ENCODE measurements around the gene KRTAP12-2.
"Not testable (repeated sequence)": the region's sequence is repeated elsewhere in the genome, so short reads cannot be mapped to it uniquely, and the experiment has no call there.

Gene KRTAP12-2

GRCh38 chr21:44649521-44650100, 17.1 kb downstream of the KRTAP12-2 start:
- DNase-seq = no peak

DNA sequence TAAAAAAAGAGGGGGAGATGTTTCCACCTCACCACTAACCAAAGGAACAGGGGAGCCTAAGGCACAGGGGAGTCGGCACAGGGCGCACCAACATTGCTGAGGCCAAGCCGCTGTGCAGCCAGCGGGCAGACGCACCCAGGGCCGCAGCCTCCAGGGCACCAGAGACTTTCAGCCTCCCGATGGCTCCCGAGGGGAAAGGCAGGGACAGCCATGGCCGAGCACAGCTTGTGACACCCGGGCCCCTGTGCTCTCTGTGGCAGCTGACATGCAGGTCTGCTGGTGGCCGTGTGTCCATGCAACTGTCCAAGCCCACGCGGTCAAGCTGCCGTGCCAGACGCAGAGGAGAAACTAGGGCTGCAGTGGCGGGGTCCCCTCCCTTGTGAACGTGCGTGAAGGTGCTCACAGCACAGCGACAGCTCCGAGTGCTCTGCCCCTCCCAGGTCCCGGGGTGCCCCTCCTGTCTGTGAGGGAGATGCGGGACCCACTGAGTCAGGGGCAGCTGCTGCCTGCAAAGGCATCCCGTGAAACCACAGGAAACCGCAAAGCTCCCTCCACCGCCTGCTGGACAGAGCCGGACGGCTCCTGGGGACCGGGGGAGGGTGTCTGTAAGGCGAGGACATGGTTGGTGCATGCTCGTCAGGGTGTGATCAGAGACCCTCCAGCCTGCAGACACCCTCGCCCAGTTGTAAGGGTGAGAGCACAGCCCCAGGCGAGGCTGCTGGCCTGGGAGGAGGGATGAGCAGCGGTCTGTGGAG, 18.0 kb downstream of the KRTAP12-2 start:
- DNase-seq = no peak

DNA sequence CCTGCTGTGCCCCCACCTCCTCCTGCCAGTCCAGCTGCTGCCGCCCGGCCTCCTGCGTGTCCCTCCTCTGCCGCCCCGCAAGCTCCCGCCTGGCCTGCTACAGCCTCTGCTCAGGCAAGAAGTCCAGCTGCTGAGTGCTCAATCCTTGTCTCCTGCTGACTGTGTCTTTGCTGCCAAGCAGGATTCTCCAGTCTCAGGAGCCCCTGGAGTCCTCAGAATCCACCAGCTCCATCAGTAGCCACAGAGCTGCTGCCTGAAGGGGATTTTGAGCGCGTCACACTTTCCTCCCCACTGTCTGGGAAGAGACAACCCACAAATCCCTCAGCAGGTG, 19.5 kb downstream of the KRTAP12-2 start:
- peak; percentile 74 for DNase-seq

DNA sequence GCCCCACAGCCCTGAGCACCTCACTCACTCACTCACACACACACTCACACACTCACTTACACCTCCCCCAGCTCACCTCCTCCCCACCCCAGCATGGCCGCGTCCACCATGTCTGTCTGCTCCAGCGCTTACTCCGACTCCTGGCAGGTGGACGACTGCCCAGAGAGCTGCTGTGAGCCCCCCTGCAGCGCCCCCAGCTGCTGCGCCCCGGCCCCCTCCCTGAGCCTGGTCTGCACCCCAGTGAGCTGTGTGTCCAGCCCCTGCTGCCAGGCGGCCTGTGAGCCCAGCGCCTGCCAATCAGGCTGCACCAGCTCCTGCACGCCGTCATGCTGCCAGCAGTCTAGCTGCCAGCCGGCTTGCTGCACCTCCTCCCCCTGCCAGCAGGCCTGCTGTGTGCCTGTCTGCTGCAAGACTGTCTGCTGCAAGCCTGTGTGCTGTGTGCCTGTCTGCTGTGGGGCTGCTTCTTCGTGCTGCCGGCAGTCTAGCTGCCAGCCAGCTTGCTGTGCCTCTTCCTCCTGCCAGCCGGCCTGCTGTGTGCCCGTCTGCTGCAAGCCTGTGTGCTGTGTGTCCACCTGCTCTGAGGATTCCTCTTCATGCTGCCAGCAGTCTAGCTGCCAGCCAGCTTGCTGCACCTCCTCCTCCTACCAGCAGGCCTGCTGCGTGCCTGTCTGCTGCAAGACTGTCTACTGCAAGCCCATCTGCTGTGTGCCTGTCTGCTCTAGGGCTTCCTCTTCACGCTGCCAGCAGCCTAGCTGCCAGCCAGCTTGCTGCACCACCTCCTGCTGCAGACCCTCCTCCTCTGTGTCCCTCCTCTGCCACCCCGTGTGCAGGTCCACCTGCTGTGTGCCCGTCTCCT, 20.1 kb downstream of the KRTAP12-2 start, which contains the start of gene KRTAP10-11:
KRTAP10-11 (plus strand) TSS at position 49 of the 856 bp plus-strand sequence; CDS start at position 94, 45 bp downstream.
- peak; percentile 74 for DNase-seq

DNA sequence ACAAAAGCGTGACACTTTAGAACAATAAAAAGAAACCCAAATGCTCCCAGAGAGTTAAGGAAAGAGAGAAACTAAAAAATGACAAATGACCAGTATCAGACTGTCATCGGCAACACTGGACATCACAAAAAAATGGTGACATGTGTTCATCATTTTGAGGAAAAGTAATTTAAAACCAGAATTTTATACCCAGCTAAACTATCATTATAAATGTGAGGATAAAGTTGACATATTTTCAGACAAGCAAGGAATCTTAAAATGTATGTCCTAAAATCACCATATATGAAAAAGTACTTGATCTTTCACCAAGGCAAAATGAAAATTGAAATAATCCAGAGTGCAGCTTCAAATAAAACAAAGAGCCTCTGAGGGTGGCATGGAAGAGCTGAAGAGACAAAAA, 21.8 kb downstream of the KRTAP12-2 start:
- no peak for DNase-seq

DNA sequence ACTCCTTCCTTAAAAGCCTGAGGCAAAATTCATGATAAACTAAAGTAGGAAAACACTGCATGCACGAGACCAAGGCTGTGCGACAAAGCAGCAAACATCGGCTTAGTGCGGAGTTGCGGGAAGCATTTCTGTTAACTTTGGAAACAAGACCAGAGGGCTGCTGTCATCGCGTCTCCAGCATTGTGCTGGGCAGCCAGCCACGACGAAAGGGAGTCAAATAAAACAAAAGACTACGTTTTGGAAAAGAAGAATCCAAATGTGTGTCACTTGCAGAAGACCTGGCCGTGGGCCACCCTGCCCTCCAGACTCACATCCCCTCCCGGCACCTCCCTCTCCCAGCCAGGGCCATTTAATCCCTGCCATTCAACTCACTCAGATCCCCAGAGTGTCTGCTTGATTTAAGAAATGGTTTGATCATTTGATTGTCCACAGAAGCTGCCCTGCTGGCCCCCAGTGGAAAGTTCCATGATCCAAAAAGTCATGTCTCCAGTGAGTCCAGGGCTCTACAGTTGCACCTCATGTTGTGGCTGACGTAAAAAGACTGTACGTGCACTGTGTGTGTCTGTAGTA, 22.9 kb downstream of the KRTAP12-2 start:
- no peak for DNase-seq

- no peak for DNase-seq
Observed at GRCh38 chr21:44640761-44641160, 26.0 kb downstream of the KRTAP12-2 start.

DNA sequence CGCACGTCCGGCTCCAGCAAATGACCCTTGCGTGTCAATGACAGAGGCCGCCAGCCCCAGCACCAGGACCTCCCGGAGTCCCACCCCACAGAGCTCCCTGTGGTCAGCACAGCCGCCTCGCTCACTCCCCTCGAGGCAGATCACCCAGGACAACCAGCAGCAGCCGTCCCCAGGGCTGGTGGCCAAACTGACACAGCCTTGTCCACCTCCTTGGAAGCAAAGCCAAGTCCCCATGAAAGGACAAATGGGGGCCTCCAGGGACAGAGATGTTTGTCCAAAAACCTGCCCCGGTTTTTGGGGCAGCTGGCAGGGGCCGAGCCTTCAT, 27.4 kb downstream of the KRTAP12-2 start:
- no peak for DNase-seq

DNA sequence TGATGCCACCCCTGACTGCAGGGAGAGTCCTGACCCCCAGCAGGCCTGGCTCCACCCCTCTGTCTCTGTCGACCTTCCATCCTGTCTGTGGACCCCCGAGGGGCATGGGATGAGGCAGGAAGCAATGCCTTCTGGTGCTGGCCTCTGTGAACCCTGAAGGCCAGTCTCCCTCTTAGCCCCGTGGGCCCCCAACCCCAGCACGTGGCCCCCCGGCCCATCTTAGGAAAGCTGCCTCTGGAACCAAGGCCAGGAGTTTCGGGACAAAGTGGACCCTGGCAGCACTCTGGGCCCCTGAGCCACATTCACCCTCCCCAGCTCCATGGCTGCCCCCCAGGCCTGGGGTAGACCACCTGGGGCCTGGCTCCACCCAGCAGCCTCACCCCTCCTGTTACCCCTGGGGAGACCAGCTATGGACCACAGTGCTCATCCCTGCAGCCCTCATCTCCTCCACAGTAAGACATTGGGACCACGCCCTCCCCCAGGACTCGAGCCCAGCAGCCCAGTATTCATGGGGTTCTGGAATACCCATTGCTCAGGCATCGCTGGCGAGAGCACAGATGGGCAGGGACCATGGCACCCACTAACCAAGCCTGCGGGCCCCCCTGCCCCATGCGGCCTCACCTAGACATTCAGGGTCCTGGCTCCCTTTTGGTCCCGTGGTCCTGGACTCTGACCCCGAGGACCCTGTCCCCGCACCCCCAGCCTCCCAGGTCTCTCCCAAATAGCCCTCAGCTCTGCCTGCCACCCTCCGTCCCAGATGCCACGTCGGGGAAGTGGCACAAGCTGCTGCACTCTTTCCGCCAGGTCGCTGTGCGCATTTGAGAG, 28.0 kb downstream of the KRTAP12-2 start:
- DNase-seq = not testable (repeated sequence)

DNA sequence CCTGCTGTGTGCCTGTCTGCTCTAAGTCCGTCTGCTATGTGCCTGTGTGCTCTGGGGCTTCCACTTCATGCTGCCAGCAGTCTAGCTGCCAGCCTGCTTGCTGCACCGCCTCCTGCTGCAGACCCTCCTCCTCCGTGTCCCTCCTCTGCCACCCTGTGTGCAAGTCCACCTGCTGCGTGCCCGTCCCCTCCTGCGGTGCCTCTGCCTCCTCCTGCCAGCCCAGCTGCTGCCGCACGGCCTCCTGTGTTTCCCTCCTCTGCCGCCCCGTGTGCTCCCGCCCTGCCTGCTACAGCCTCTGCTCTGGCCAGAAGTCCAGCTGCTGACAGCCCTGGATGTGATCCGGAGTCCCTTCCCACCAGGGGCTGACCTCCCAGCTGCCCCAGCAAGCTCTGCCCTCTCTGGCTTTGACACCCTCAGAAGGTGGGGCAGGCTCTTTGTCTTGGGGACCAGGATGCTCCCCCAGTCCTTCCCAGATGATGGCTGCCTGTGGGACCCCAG, 28.8 kb downstream of the KRTAP12-2 start:
- not testable (repeated sequence) for DNase-seq

DNA sequence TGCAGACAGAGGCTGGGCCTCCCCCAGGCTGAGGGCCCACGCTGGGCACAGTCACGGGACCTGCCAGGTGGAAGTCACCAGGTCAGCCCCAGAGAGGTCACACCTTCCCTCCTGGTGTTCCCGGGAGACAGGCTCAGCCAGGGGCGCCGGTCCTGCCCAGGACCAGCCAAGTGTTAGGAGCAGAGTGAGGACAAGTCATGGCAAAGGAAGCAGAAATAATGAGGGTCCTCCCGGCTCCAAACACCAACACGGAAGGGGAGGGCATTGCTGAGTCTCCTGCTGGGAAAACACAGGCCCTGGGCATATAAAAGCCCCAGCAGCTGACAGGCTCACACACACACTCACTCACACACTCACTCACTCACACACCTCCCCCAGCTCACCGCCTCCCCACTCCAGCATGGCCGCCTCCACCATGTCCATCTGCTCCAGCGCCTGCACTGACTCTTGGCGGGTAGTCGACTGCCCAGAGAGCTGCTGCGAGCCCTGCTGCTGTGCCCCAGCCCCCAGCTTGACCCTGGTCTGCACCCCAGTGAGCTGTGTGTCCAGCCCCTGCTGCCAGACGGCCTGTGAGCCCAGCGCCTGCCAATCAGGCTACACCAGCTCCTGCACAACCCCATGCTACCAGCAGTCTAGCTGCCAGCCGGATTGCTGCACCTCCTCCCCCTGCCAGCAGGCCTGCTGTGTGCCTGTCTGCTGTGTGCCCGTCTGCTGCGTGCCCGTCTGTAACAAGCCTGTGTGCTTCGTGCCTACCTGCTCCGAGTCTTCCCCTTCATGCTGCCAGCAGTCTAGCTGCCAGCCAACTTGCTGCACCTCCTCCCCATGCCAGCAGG, 29.5 kb downstream of the KRTAP12-2 start, which contains the start of gene KRTAP10-10:
KRTAP10-10 (plus strand) TSS at position 339 of the 833 bp plus-strand sequence; CDS start at position 401, 62 bp downstream.
- no peak for DNase-seq

- no peak for DNase-seq
Observed at GRCh38 chr21:44636209-44637017, 30.3 kb downstream of the KRTAP12-2 start.

GRCh38 chr21:44632067-44632466, 34.7 kb downstream of the KRTAP12-2 start:
- no peak for DNase-seq

- no peak for DNase-seq
Observed at GRCh38 chr21:44630440-44630839, 36.3 kb downstream of the KRTAP12-2 start.

DNA sequence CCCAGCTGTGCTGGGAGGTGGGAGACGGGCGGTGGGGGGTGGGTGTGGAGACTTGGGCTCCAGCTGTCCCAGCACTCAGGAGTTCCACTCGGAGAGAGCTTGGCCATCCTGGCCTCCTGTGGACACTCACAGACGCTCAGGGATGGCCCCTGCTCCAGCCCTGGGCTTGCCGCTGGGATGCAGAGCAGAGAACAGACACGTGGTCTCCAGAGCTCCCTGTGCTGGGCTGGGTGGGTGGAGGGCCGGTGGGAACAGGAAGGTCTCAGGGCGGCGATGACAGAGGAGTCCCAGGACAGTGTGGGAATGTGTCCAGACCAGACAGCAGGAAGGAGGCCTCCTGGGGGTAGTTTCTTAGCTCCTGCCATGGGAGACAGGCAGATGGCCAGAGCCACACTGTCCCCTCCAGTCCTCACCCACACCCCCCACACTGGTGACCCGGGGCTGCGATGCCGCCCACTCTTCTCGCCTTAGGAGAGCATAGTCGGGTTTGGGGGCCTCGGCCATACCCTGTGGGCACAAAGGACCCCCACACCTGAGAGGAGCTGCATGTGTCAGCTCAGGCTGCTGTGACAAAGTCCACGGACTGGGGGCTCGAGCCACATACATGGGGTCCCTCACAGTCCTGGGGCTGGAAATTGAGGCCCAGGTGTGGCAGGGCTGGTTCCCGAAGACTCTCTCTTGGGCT, 37.9 kb downstream of the KRTAP12-2 start:
- no peak for DNase-seq

DNA sequence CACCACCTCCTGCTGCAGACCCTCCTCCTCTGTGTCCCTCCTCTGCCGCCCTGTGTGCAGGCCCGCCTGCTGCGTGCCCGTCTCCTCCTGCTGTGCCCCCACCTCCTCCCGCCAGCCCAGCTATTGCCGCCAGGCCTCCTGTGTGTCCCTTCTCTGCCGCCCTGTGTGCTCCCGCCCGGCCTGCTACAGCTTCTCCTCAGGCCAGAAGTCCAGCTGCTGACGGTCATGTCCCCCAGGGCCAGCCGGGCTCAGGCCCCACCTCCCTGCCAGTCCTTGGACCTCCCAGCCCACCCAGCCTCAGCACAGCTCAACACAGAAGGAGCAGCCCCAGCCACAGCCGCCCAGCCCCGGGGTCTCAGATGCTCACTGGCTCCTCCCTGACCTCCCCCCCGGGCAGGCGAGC, 38.9 kb downstream of the KRTAP12-2 start:
- DNase-seq = not testable (repeated sequence)

DNA sequence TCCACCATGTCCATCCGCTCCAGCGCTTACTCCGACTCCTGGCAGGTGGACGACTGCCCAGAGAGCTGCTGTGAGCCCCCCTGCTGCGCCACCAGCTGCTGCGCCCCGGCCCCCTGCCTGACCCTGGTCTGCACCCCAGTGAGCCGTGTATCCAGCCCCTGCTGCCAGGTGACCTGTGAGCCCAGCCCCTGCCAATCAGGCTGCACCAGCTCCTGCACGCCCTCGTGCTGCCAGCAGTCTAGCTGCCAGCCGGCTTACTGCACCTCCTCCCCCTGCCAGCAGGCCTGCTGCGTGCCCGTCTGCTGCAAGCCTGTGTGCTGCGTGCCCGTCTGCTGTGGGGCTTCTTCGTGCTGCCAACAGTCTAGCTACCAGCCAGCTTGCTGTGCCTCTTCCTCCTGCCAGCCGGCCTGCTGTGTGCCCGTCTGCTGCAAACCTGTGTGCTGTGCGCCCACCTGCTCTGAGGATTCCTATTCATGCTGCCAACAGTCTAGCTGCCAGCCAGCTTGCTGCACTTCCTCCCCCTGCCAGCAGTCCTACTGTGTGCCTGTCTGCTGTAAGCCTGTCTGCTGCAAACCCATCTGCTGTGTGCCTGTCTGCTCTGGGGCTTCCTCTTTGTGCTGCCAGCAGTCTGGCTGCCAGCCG, 39.4 kb downstream of the KRTAP12-2 start:
- DNase-seq = not testable (repeated sequence)

DNA sequence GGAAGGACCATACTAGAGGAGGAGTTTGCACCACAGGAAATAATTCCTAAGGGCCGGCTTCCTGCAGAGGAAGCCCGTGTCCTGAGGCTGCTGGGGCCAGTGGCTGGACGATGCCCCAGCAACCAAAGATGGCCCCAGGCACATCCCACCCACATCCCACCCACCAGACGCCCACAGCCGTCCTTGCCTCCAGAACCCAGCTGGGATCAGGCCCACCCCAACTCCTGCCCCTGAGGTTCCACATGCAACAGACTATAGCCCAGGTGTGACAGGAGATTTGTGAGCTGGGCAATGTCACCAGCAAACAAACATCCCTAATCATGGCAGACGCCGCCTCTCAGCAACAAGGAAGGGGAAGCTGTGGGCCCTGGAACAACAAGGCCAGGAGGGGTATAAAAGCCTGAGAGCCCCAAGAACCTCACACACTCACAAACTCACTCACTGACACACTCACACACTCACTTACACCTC, 40.0 kb downstream of the KRTAP12-2 start, which contains the start of gene KRTAP10-9:
KRTAP10-9 (plus strand) TSS at position 421 of the 471 bp plus-strand sequence. CDS start 79 bp downstream, outside the sequence.
- no peak for DNase-seq

GRCh38 chr21:44626262-44626661, 40.5 kb downstream of the KRTAP12-2 start:
- DNase-seq = no peak

All from NCI-H1092 treated with DMSO at 0.1 percent for 48 hours (cell line).